MM.1S (cell line): Measurements from ENCODE around the gene XPR1.
A peak's percentile ranks its signal among the peaks of the same experiment; 100 is the strongest.
"Not testable (repeated sequence)": the region's sequence is repeated elsewhere in the genome, so short reads cannot be mapped to it uniquely, and the experiment has no call there.

Source experiments
- DNase-seq: peaks from one replicate; pipeline ENCODE4 v3.0.0-alpha.2; 2015
- H2AFZ ChIP-seq: fragments of 300-600 bp; sonication (generic); 2 replicates; pipeline ENCODE4 v1.6.0; 2016; ENCODE audit warnings: antibody characterized with exemption, low read length
- H3F3A ChIP-seq: fragments of 300-600 bp; sonication (generic); 2 replicates; pipeline ENCODE4 v1.6.1; 2016; ENCODE audit warnings: mild to moderate bottlenecking, antibody characterized with exemption, low read length, moderate library complexity, mixed read lengths; ENCODE audit not compliant: insufficient read depth
- H3K27ac ChIP-seq: fragments of 300-600 bp; sonication (generic); 2 replicates; pipeline ENCODE4 v1.5.1; 2016; ENCODE audit warnings: mild to moderate bottlenecking, low read length
- H3K27me3 ChIP-seq: fragments of 300-600 bp; sonication (generic); replicated peaks from 2 replicates; pipeline ENCODE4 v1.6.0; 2016; ENCODE audit warnings: low read length; ENCODE audit not compliant: insufficient read depth
- H3K36me3 ChIP-seq: fragments of 300-600 bp; sonication (generic); replicated peaks from 2 replicates; pipeline ENCODE4 v1.6.1; 2016; ENCODE audit warnings: mild to moderate bottlenecking, low read length, mixed read lengths; ENCODE audit not compliant: insufficient read depth
- H3K4me1 ChIP-seq: fragments of 300-600 bp; sonication (generic); 2 replicates; pipeline ENCODE4 v1.6.1; 2016; ENCODE audit warnings: low read length, mixed read lengths
- H3K4me2 ChIP-seq: fragments of 300-600 bp; sonication (generic); 2 replicates; pipeline ENCODE4 v1.6.0; 2016; ENCODE audit warnings: low read depth, low read length
- H3K4me3 ChIP-seq: fragments of 300-600 bp; sonication (generic); 2 replicates; pipeline ENCODE4 v1.5.1; 2016; ENCODE audit warnings: low read length, mixed read lengths
- H3K79me2 ChIP-seq: fragments of 300-600 bp; sonication (generic); 2 replicates; pipeline ENCODE4 v1.6.1; 2016; ENCODE audit warnings: mixed run types, low read length, mixed read lengths
- H3K9ac ChIP-seq: fragments of 300-600 bp; sonication (generic); 2 replicates; pipeline ENCODE4 v1.6.1; 2016; ENCODE audit warnings: low read length, mixed read lengths
- H3K9me2 ChIP-seq: fragments of 300-600 bp; sonication (generic); replicated peaks from 2 replicates; pipeline ENCODE4 v1.6.1; 2016; ENCODE audit warnings: mild to moderate bottlenecking, low read length, mixed read lengths; ENCODE audit not compliant: insufficient read depth
- H3K9me3 ChIP-seq: fragments of 300-600 bp; sonication (generic); replicated peaks from 2 replicates; pipeline ENCODE4 v1.6.1; 2016; ENCODE audit warnings: mild to moderate bottlenecking, low read length, mixed read lengths; ENCODE audit not compliant: insufficient read depth
- H4K20me1 ChIP-seq: fragments of 300-600 bp; sonication (generic); 2 replicates; pipeline ENCODE4 v1.6.1; 2016; ENCODE audit warnings: mild to moderate bottlenecking, low read length, moderate library complexity, mixed read lengths; ENCODE audit not compliant: insufficient read depth
- CTCF ChIP-seq: fragments of 300-600 bp; sonication (generic); IDR thresholded peaks from 2 replicates; pipeline ENCODE4 v1.5.1; 2016; ENCODE audit warnings: antibody characterized with exemption, low read length, mixed read lengths
- EZH2 ChIP-seq: fragments of 300-600 bp; sonication (generic); optimal IDR thresholded peaks from 2 replicates; pipeline ENCODE3; 2017; ENCODE audit warnings: low read depth, mild to moderate bottlenecking, antibody characterized with exemption, low read length, mixed read lengths
- EZH2phosphoT487 ChIP-seq: fragments of 300-600 bp; sonication (generic); IDR thresholded peaks from 2 replicates; pipeline ENCODE4 v1.6.1; 2018; ENCODE audit warnings: antibody characterized with exemption, low read length

XPR1 gene

GRCh38 chr1:180854456-180854855 lies 222.6 kb downstream of the XPR1 start:
- H3K4me1 ChIP-seq = peaks cover 51% of the 10 kb centered on the region
- no peaks in the 10 kb centered on the region for H3K79me2 ChIP-seq
- no peaks in the 10 kb centered on the region for H3K9me3 ChIP-seq
- H3K9me2 ChIP-seq = no peaks in the 10 kb centered on the region
- no peaks in the 10 kb centered on the region for H3K27me3 ChIP-seq
- no peak overlapping the region for H3K4me3 ChIP-seq
- no peak overlapping the region for H2AFZ ChIP-seq
- H3K27ac ChIP-seq = no peak overlapping the region
- no peak for DNase-seq
- no peak overlapping the region for H3K9ac ChIP-seq
- no peak for TF ChIP-seq EZH2phosphoT487
- no peak for TF ChIP-seq CTCF
- no peak for TF ChIP-seq EZH2
- H3K36me3 ChIP-seq = no peaks in the 10 kb centered on the region
- peak overlapping the region; percentile 10; the same call in 1 of the 2 replicates for H3K4me2 ChIP-seq
- peaks cover 11% of the 10 kb centered on the region for H3F3A ChIP-seq
- no peaks in the 10 kb centered on the region for H4K20me1 ChIP-seq

- H2AFZ ChIP-seq, H3K27me3 ChIP-seq, H3K27ac ChIP-seq, H3K4me3 ChIP-seq, H3K9me2 ChIP-seq, H3K79me2 ChIP-seq, DNase-seq, H3K36me3 ChIP-seq, H4K20me1 ChIP-seq, H3K9ac ChIP-seq, H3K4me2 ChIP-seq, H3K9me3 ChIP-seq, H3F3A ChIP-seq: not testable (repeated sequence)
- H3K4me1 ChIP-seq = peaks cover 16% of the 10 kb centered on the region
These were observed 226.3 kb downstream of the XPR1 start for GRCh38 chr1:180857947-180858725.

GRCh38 chr1:180859306-180859705 lies 227.5 kb downstream of the XPR1 start:
- Histone ChIP-seq H3K4me2 (no peak overlapping the region), H4K20me1 (no peaks in the 10 kb centered on the region), H3K4me3 (no peak overlapping the region), H3K36me3 (no peaks in the 10 kb centered on the region), H3K79me2 (no peaks in the 10 kb centered on the region), H3K9ac (no peak overlapping the region), H3K9me2 (no peaks in the 10 kb centered on the region), H3K4me1 (peaks cover 7% of the 10 kb centered on the region), H3K27me3 (no peaks in the 10 kb centered on the region), H2AFZ (no peak overlapping the region), H3K27ac (no peak overlapping the region), H3F3A (no peaks in the 10 kb centered on the region), H3K9me3 (no peaks in the 10 kb centered on the region)
- DNase-seq = no peak
- TF ChIP-seq EZH2phosphoT487 (no peak), EZH2 (no peak), CTCF (no peak)

- TF ChIP-seq EZH2 (no peak), EZH2phosphoT487 (no peak), CTCF (no peak)
- H3K9ac ChIP-seq = no peak overlapping the region
- H3K27ac ChIP-seq = no peak overlapping the region
- H2AFZ ChIP-seq = no peak overlapping the region
- H3K79me2 ChIP-seq = no peaks in the 10 kb centered on the region
- no peaks in the 10 kb centered on the region for H3K4me1 ChIP-seq
- H3K4me3 ChIP-seq = no peak overlapping the region
- DNase-seq = no peak
- H3K4me2 ChIP-seq = no peak overlapping the region
- H3K36me3 ChIP-seq = no peaks in the 10 kb centered on the region
- H3K27me3 ChIP-seq = no peaks in the 10 kb centered on the region
- H3K9me2 ChIP-seq = no peaks in the 10 kb centered on the region
- no peaks in the 10 kb centered on the region for H4K20me1 ChIP-seq
- H3F3A ChIP-seq = no peaks in the 10 kb centered on the region
- no peaks in the 10 kb centered on the region for H3K9me3 ChIP-seq
These were observed 228.7 kb downstream of the XPR1 start for GRCh38 chr1:180860535-180860934.
